Measurements from ENCODE around the gene TENM3. TPM values are rescaled to one million over a fixed set of nuclear protein-coding genes. Genes with fewer than 3 reads are reported as not detected.
"Not testable (repeated sequence)": the region's sequence is repeated elsewhere in the genome, so short reads cannot be mapped to it uniquely, and the experiment has no call there.

TENM3 gene
- total and polyA plus RNA-seq, 2 donors from 2014 or later: 0.58 to 6.8 TPM

GRCh38 chr4:182238355-182238931 is 4.8 kb upstream of the TENM3 start:
- no peak overlapping the region for H3K4me3 ChIP-seq (ENCODE audit: low read length in 3 of 3)
- H3K4me1 ChIP-seq (ENCODE audit: control insufficient read depth in 2 of 3, insufficient read depth in 2 of 3, low read depth in 1 of 3, low read length in 3 of 3): no peaks in the 10 kb centered on the region
- no peaks in the 10 kb centered on the region for H3K9me3 ChIP-seq (ENCODE audit: control insufficient read depth in 2 of 3, insufficient read depth in 1 of 3, low read length in 3 of 3)
- H3K36me3 ChIP-seq (ENCODE audit: control insufficient read depth in 2 of 3, insufficient read depth in 3 of 3, low read length in 3 of 3): no peaks in the 10 kb centered on the region
- FAIRE-seq: no peak
- no peak overlapping the region for H3K27ac ChIP-seq (ENCODE audit: low read depth in 2 of 2, low read length in 2 of 2)
- DNase-seq: no peak
- no peak for TF ChIP-seq CTCF (IDR thresholded peaks at IDR 0.05; ENCODE audit: borderline replicate concordance, extremely low read depth, insufficient read depth)
- H3K27me3 ChIP-seq (ENCODE audit: control insufficient read depth, insufficient read depth, low read length): no peaks in the 10 kb centered on the region
- intact Hi-C loops (cut with DNase I): no loop called here
- H3K9ac ChIP-seq (ENCODE audit: low read length in 3 of 3): no peak overlapping the region

GRCh38 chr4:182240161-182241130 is 2.8 kb upstream of the TENM3 start:
- peak overlapping the region in 1 of 2 donors; percentile 2 for H3K27ac ChIP-seq (ENCODE audit: low read depth in 2 of 2, low read length in 2 of 2)
- H3K27me3 ChIP-seq (ENCODE audit: control insufficient read depth, insufficient read depth, low read length): no peaks in the 10 kb centered on the region
- peak in 4 of 5 donors; percentile 34 to 84 (median 73) for DNase-seq
- H3K4me1 ChIP-seq (ENCODE audit: control insufficient read depth in 2 of 3, insufficient read depth in 2 of 3, low read depth in 1 of 3, low read length in 3 of 3): no peaks in the 10 kb centered on the region
- H3K36me3 ChIP-seq (ENCODE audit: control insufficient read depth in 2 of 3, insufficient read depth in 3 of 3, low read length in 3 of 3): no peaks in the 10 kb centered on the region
- no peak overlapping the region for H3K9ac ChIP-seq (ENCODE audit: low read length in 3 of 3)
- no peak overlapping the region for H3K4me3 ChIP-seq (ENCODE audit: low read length in 3 of 3)
- no peaks in the 10 kb centered on the region for H3K9me3 ChIP-seq (ENCODE audit: control insufficient read depth in 2 of 3, insufficient read depth in 1 of 3, low read length in 3 of 3)
- FAIRE-seq: no peak
- no peak for TF ChIP-seq CTCF (IDR thresholded peaks at IDR 0.05; ENCODE audit: borderline replicate concordance, extremely low read depth, insufficient read depth)
- intact Hi-C loops (cut with DNase I): no loop called here

GRCh38 chr4:182242260-182242659 is 942 bp upstream of the TENM3 start:
- H3K4me3 ChIP-seq (ENCODE audit: low read length in 3 of 3); H3K9me3 ChIP-seq (ENCODE audit: control insufficient read depth in 2 of 3, insufficient read depth in 1 of 3, low read length in 3 of 3); H3K27me3 ChIP-seq (ENCODE audit: control insufficient read depth, insufficient read depth, low read length); H3K27ac ChIP-seq (ENCODE audit: low read depth in 2 of 2, low read length in 2 of 2); H3K36me3 ChIP-seq (ENCODE audit: control insufficient read depth in 2 of 3, insufficient read depth in 3 of 3, low read length in 3 of 3); intact Hi-C loops (cut with DNase I); H3K9ac ChIP-seq (ENCODE audit: low read length in 3 of 3); FAIRE-seq; DNase-seq; H3K4me1 ChIP-seq (ENCODE audit: control insufficient read depth in 2 of 3, insufficient read depth in 2 of 3, low read depth in 1 of 3, low read length in 3 of 3): not testable (repeated sequence)

- no peak for FAIRE-seq
- Histone ChIP-seq H3K27ac (ENCODE audit: low read depth in 2 of 2, low read length in 2 of 2) (no peak overlapping the region), H3K27me3 (ENCODE audit: control insufficient read depth, insufficient read depth, low read length) (no peaks in the 10 kb centered on the region), H3K9me3 (ENCODE audit: control insufficient read depth in 2 of 3, insufficient read depth in 1 of 3, low read length in 3 of 3) (no peaks in the 10 kb centered on the region), H3K4me3 (ENCODE audit: low read length in 3 of 3) (no peak overlapping the region), H3K4me1 (ENCODE audit: control insufficient read depth in 2 of 3, insufficient read depth in 2 of 3, low read depth in 1 of 3, low read length in 3 of 3) (no peaks in the 10 kb centered on the region), H3K9ac (ENCODE audit: low read length in 3 of 3) (no peak overlapping the region), H3K36me3 (ENCODE audit: control insufficient read depth in 2 of 3, insufficient read depth in 3 of 3, low read length in 3 of 3) (no peaks in the 10 kb centered on the region)
- no peak for TF ChIP-seq CTCF (IDR thresholded peaks at IDR 0.05; ENCODE audit: borderline replicate concordance, extremely low read depth, insufficient read depth)
- intact Hi-C loops (cut with DNase I): no loop called here
- DNase-seq: no peak
Observed at GRCh38 chr4:182242787-182243186, 415 bp upstream of the TENM3 start.
